GM12892 (cell line): ENCODE measurements around the gene TSGA10.
A peak's percentile ranks its signal among the peaks of the same experiment; 100 is the strongest.

Experiments
- POLR2A ChIP-seq: IDR thresholded peaks from 2 replicates; pipeline ENCODE4 v1.6.1; 2011; ENCODE audit warnings: low read depth, low read length, control low read depth
- TAF1 ChIP-seq: IDR thresholded peaks from 2 replicates; pipeline ENCODE4 v1.6.1; 2011; ENCODE audit warnings: low read depth, mild to moderate bottlenecking, control low read depth, low read length, borderline replicate concordance

DNA sequence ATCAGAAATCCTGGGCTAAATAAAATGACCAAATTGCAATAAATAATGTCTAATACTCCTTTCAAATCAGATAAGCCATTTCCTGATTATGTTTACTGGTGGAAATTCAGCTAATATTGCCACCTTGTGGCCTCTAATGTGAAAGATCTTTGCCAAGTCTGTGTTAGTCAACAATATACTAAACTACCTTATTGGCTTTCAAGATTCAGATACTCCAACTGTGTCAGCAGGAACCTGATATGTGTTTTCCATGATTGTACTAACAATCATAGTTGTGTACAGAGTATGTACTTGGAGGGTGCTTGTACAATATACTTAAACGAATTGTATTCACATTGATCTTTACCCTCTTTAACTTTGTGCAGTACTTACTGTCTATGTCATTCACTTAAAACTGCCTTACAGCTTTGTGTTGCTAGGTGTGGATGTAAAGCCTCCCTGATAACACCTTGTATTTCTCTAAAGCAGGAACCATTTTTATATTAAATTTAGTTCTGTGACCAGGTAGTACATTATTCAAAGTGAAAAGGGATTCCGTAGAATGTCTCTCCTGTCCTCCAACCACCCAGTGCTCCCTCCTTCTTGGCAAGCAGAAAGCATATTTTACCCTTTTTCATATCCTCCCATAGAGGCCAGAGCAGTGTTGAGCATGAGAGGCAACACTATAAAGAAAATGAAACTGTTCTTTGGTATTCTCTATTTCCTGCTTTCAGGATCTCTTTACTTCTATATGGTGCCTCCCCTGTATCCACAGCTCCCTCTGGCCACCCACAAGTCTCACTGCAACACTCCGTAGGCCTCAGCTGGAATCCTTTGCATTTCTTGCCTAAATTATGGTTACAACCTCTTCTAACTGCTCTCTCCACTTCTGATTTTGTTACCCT, 88.4 kb downstream of the TSGA10 start:
- TF ChIP-seq TAF1 (no peak), POLR2A (peak; percentile 51)
